ENCODE results near the gene COX4I2. TPM values are rescaled to one million over a fixed set of nuclear protein-coding genes. Genes with fewer than 3 reads are reported as not detected.

Gene COX4I2
- total and polyA plus RNA-seq, 2 of the 4 experiments (the other 2 are of a cell fraction), result not detected

- in situ Hi-C loops (cut with MboI; ENCODE audit: low sequenced_read_pairs) (no loop called here), intact Hi-C loops (cut with micrococcal nuclease) (no loop called here), dilution Hi-C loops (cut with HindIII; ENCODE audit: low sequenced_read_pairs, unreplicated experiment) (no loop called here)
- no peak overlapping the region for H2AK5ac ChIP-seq (ENCODE audit: low read depth, low read length)
- no peaks in the 10 kb centered on the region for H4K20me1 ChIP-seq (ENCODE audit: insufficient read depth, low read length)
- H3K56ac ChIP-seq (ENCODE audit: extremely low read depth, insufficient read depth, low read length), result no peak overlapping the region
- no peaks in the 10 kb centered on the region for H3K9me1 ChIP-seq (ENCODE audit: insufficient read depth, low read length)
- no peak overlapping the region for H3K4ac ChIP-seq (ENCODE audit: low read depth, low read length)
- no peak overlapping the region for H2BK120ac ChIP-seq (ENCODE audit: low read depth, low read length)
- ATAC-seq (ENCODE audit: low read depth) (no peak), DNase-seq (no peak)
- H3K4me3 ChIP-seq (ENCODE audit: insufficient read depth, low read depth, low read length), result no peak overlapping the region
- H3K79me1 ChIP-seq (ENCODE audit: low read depth in 1 of 2, low read length in 2 of 2), result no peaks in the 10 kb centered on the region; a peak in 1 of 4 replicates
- no peaks in the 10 kb centered on the region for H3K27me3 ChIP-seq (ENCODE audit: control insufficient read depth, insufficient read depth, low read length)
- H2BK15ac ChIP-seq (ENCODE audit: low read depth, low read length), result no peak overlapping the region
- no peak overlapping the region for H3K9ac ChIP-seq (ENCODE audit: low read depth, low read length)
- no peak overlapping the region for H4K91ac ChIP-seq (ENCODE audit: insufficient read depth, low read depth, low read length)
- ChIA-PET CTCF (interaction anchor here (0.8 kb wide), 1 partner anchor 53 kb away, joined by 3 read pairs; no protein-coding TSS in a partner anchor), POLR2A (ENCODE audit: unreplicated experiment) (no interaction called here)
- TF ChIP-seq SMC3 (IDR thresholded peaks at IDR 0.05; ENCODE audit: low read depth, low read length), result no peak
- TF ChIP-seq RFX5 (IDR thresholded peaks at IDR 0.05; ENCODE audit: low read depth, low read length), result no peak
- TF ChIP-seq POLR2A (IDR thresholded peaks at IDR 0.05; ENCODE audit: low read depth, low read length), result no peak
- no peak for TF ChIP-seq MAZ (IDR thresholded peaks at IDR 0.05; ENCODE audit: borderline replicate concordance, low read depth, low read length)
- TF ChIP-seq USF2 (IDR thresholded peaks at IDR 0.05; ENCODE audit: low read depth, low read length), result no peak
- TF ChIP-seq RCOR1 (IDR thresholded peaks at IDR 0.05; ENCODE audit: insufficient replicate concordance, low read length), result no peak
- TF ChIP-seq ELK1 (IDR thresholded peaks at IDR 0.05; ENCODE audit: borderline replicate concordance, low read depth, low read length), result no peak
- TF ChIP-seq MXI1 (IDR thresholded peaks at IDR 0.05; ENCODE audit: borderline replicate concordance, low read depth, low read length), result no peak
- no peak for TF ChIP-seq RAD21 (IDR thresholded peaks at IDR 0.05; ENCODE audit: low read length)
- H2AK9ac ChIP-seq (replicated peaks; ENCODE audit: low read depth, low read length, poor library complexity), result no peak overlapping the region
- no peak overlapping the region for H3K23ac ChIP-seq (ENCODE audit: low read depth, low read length)
- H2BK20ac ChIP-seq (ENCODE audit: low read depth, low read length), result no peak overlapping the region
- no peak overlapping the region for H3K14ac ChIP-seq (replicated peaks; ENCODE audit: low read depth, low read length)
- no peak overlapping the region for H3K27ac ChIP-seq (ENCODE audit: insufficient read depth, low read length)
- no CpG with 5 or more reads among the region's 8 CpGs for WGBS, 2 experiments (ENCODE audit: extremely low coverage in 2 of 2, insufficient read length in 1 of 2)
- no peak overlapping the region for H4K8ac ChIP-seq (ENCODE audit: low read depth in 2 of 2, low read length in 2 of 2)
- H3K36me3 ChIP-seq (ENCODE audit: control insufficient read depth, insufficient read depth, low read length), result no peaks in the 10 kb centered on the region
- H3K4me2 ChIP-seq (ENCODE audit: low read depth, low read length), result no peak overlapping the region
- no peak overlapping the region for H3K18ac ChIP-seq (ENCODE audit: low read depth, low read length)
- peaks cover 5% of the 10 kb centered on the region for H3K4me1 ChIP-seq (ENCODE audit: control insufficient read depth, insufficient read depth, low read length)
- no TSS peak for BruUV-seq (replicated peaks)
- H3K9me3 ChIP-seq (ENCODE audit: control insufficient read depth, insufficient read depth, low read length), result no peaks in the 10 kb centered on the region
- no peak overlapping the region for H4K5ac ChIP-seq (ENCODE audit: low read depth, low read length)
- H2BK5ac ChIP-seq (ENCODE audit: low read depth, low read length, poor library complexity, severe bottlenecking), result no peak overlapping the region
- no peak overlapping the region for H2AFZ ChIP-seq (replicated peaks; ENCODE audit: low read length, poor library complexity)
Measured at GRCh38 chr20:31615416-31615815, 22.3 kb upstream of the COX4I2 start.
